Sigmoid colon (tissue), 4 donors: ENCODE results near the gene CNOT3.

Source experiments
- CTCF ChIP-seq, 4 experiments: fragments of 450-650 bp in 3 of 4; fragments of 200-600 bp in 1 of 4; IDR thresholded peaks; one replicate each; pipeline ENCODE4 v1.5.1; 2016 to 2019; ENCODE audit warnings: antibody characterized with exemption in 4 of 4, mild to moderate bottlenecking in 3 of 4, moderate library complexity in 2 of 4
- EP300 ChIP-seq, 4 donors: sonication (generic); formaldehyde crosslinking; IDR thresholded peaks; one replicate each; pipeline ENCODE4 v1.6.1; 2017; ENCODE audit warnings: antibody characterized with exemption in 4 of 4
- POLR2A ChIP-seq, 2 donors: fragments of 450-650 bp; IDR thresholded peaks; one replicate each; pipeline ENCODE4 v1.6.1; 2016; ENCODE audit warnings: antibody characterized with exemption in 2 of 2, mild to moderate bottlenecking in 2 of 2, moderate library complexity in 2 of 2
- POLR2AphosphoS5 ChIP-seq, 4 donors: sonication (generic); formaldehyde crosslinking; IDR thresholded peaks; one replicate each; pipeline ENCODE4 v1.6.1; 2017; ENCODE audit warnings: antibody characterized with exemption in 4 of 4

GRCh38 chr19:54125713-54126112, 11.8 kb upstream of the CNOT3 start:
- TF ChIP-seq CTCF (IDR thresholded peaks at IDR 0.05), result no peak
- no peak for TF ChIP-seq POLR2A (IDR thresholded peaks at IDR 0.05)
- no peak for TF ChIP-seq POLR2AphosphoS5 (IDR thresholded peaks at IDR 0.05)
- no peak for TF ChIP-seq EP300 (IDR thresholded peaks at IDR 0.05)
